ENCODE measurements around the gene IGFL4. TPM values are rescaled to one million over a fixed set of nuclear protein-coding genes. Genes with fewer than 3 reads are reported as not detected.
A peak's percentile ranks its signal among the peaks of the same experiment; 100 is the strongest.

IGFL4 gene
- total and polyA plus RNA-seq, 2 of the 8 experiments (the other 6 are each of a cell fraction or from before 2014, with no cell fraction given) = 0.05 to 0.11 TPM

GRCh38 chr19:46063201-46063600, 22.4 kb upstream of the IGFL4 start:
- WGBS, 2 experiments (ENCODE audit: extremely low coverage in 1 of 2, insufficient coverage in 1 of 2, insufficient read length in 1 of 2, insufficient replicate concordance in 2 of 2, low coverage in 1 of 2, low lambda C conversion rate in 2 of 2, missing lambda C conversion rate in 1 of 2) = 85% methylated on average over 3 of the region's 3 CpGs; no CpG with 5 or more reads in 1 of the 2 experiments
- Histone ChIP-seq H3K23me2 (ENCODE audit: low read depth, low read length) (peaks cover 1% of the 10 kb centered on the region; the same call in 1 of the 2 replicates), H3K4me3 (ENCODE audit: extremely low read depth in 1 of 4, insufficient read depth in 2 of 4, low read depth in 3 of 4, low read length in 4 of 4) (no peak overlapping the region), H4K91ac (replicated peaks; ENCODE audit: insufficient read length, low read length) (no peak overlapping the region), H3K4me2 (ENCODE audit: insufficient read depth in 1 of 2, low read depth in 2 of 2, low read length in 2 of 2) (no peak overlapping the region), H3K79me2 (ENCODE audit: control insufficient read depth in 1 of 2, insufficient read depth in 2 of 2, low read length in 2 of 2) (no peaks in the 10 kb centered on the region), H2BK20ac (ENCODE audit: low read length) (no peak overlapping the region), H4K8ac (ENCODE audit: extremely low read depth, insufficient read depth, low read length) (no peak overlapping the region), H3K14ac (ENCODE audit: insufficient read length) (no peak overlapping the region), H3K4me1 (replicated peaks in 1 of 4; ENCODE audit: control insufficient read depth in 3 of 4, insufficient read depth in 4 of 4, low read length in 3 of 4) (no peaks in the 10 kb centered on the region), H3K79me1 (ENCODE audit: low read depth, low read length) (no peaks in the 10 kb centered on the region), H3K9ac (replicated peaks in 1 of 4; ENCODE audit: extremely low read depth in 1 of 4, low read depth in 3 of 4, low read length in 3 of 4) (no peak overlapping the region), H3K18ac (ENCODE audit: extremely low read depth, low read length) (no peak overlapping the region), H2AFZ (ENCODE audit: low read length) (no peak overlapping the region), H2BK15ac (ENCODE audit: low read length) (no peak overlapping the region), H3K56ac (replicated peaks; ENCODE audit: insufficient read length, low read depth, low read length) (peak overlapping the region; percentile 30), H3K9me3 (ENCODE audit: insufficient read depth in 2 of 2, low read depth in 1 of 2, low read length in 1 of 2) (peaks cover 16 to 20% of the 10 kb centered on the region in 2 experiments; a peak in 3 of 4 replicates), H3K27me3 (replicated peaks in 1 of 4; ENCODE audit: control insufficient read depth in 3 of 4, extremely low read depth in 1 of 4, insufficient read depth in 3 of 4, low read length in 3 of 4) (no peaks in the 10 kb centered on the region), H4K20me1 (replicated peaks in 1 of 2; ENCODE audit: control insufficient read depth in 1 of 2, insufficient read depth in 2 of 2, low read length in 2 of 2) (no peaks in the 10 kb centered on the region), H3K27ac (ENCODE audit: low read depth, low read length) (no peak overlapping the region), H2BK12ac (ENCODE audit: low read depth, low read length) (no peak overlapping the region), H2BK120ac (replicated peaks; ENCODE audit: low read depth, low read length) (no peak overlapping the region), H3K23ac (ENCODE audit: insufficient read length) (no peak overlapping the region), H3K36me3 (ENCODE audit: control insufficient read depth in 2 of 4, insufficient read depth in 4 of 4, low read length in 3 of 4) (no peaks in the 10 kb centered on the region), H3K4ac (replicated peaks; ENCODE audit: insufficient read length, low read depth, low read length) (no peak overlapping the region), H2BK5ac (ENCODE audit: low read depth, low read length) (no peak overlapping the region), H2AK5ac (ENCODE audit: low read depth, low read length) (no peak overlapping the region), H4K5ac (ENCODE audit: insufficient read length, low read depth, low read length) (no peak overlapping the region)
- POLR2A ChIA-PET (ENCODE audit: partially characterized antibody) = no interaction called here
- FAIRE-seq = no peak
- CTCF ChIA-PET (ENCODE audit: partially characterized antibody) = interaction anchor here (1.8 to 7.5 kb wide), 2 partner anchors 14 to 15 kb away, joined by 6 to 66 read pairs; no protein-coding TSS in a partner anchor
- no peak for DNase-seq (ENCODE audit: low read depth in 1 of 2, low spot score in 2 of 2)
- TF ChIP-seq ZNF274 (IDR thresholded peaks at IDR 0.05; ENCODE audit: borderline replicate concordance, extremely low read depth, low read length) = no peak
- no peak for TF ChIP-seq SP1 (IDR thresholded peaks at IDR 0.05; ENCODE audit: low read depth, low read length)
- no peak for TF ChIP-seq SIN3A (conservative IDR thresholded peaks at IDR 0.05 in 1 of 2, IDR thresholded peaks at IDR 0.05 in 1 of 2; ENCODE audit: low read depth in 1 of 2, low read length in 2 of 2)
- TF ChIP-seq EZH2 (IDR thresholded peaks at IDR 0.05; ENCODE audit: low read depth, low read length, severe bottlenecking) = no peak
- no peak for TF ChIP-seq GABPA (IDR thresholded peaks at IDR 0.05; ENCODE audit: borderline replicate concordance, insufficient read depth, low read length)
- no peak for TF ChIP-seq POLR2AphosphoS5 (IDR thresholded peaks at IDR 0.05; ENCODE audit: low read depth, low read length)
- no peak for TF ChIP-seq SIX5 (IDR thresholded peaks at IDR 0.05; ENCODE audit: low read depth, low read length)
